HUES48 (cell line): ENCODE data around the gene DESI1.
"Not testable (repeated sequence)": the region's sequence is repeated elsewhere in the genome, so short reads cannot be mapped to it uniquely, and the experiment has no call there.

ENCODE experiments used
- H3K27ac ChIP-seq: one replicate; pipeline ENCODE4 v1.7.0; 2013; ENCODE audit warnings: low read depth, low read length, inconsistent platforms
- H3K27me3 ChIP-seq: 2 replicates; pipeline ENCODE4 v1.6.1; 2013; ENCODE audit warnings: mild to moderate bottlenecking, low read length; ENCODE audit not compliant: control insufficient read depth, insufficient read depth
- H3K36me3 ChIP-seq: 2 replicates; pipeline ENCODE4 v1.6.1; 2013; ENCODE audit warnings: low read length; ENCODE audit not compliant: control insufficient read depth, insufficient read depth
- H3K4me1 ChIP-seq: 2 replicates; pipeline ENCODE4 v1.6.1; 2013; ENCODE audit warnings: mild to moderate bottlenecking, low read length; ENCODE audit not compliant: control insufficient read depth, insufficient read depth
- H3K4me3 ChIP-seq: 2 replicates; pipeline ENCODE4 v1.5.1; 2013; ENCODE audit warnings: mild to moderate bottlenecking, low read depth, low read length
- H3K9ac ChIP-seq: 2 replicates; pipeline ENCODE4 v1.6.1; 2013; ENCODE audit warnings: mild to moderate bottlenecking, low read depth, low read length, moderate library complexity
- H3K9me3 ChIP-seq: 2 replicates; pipeline ENCODE4 v1.6.1; 2013; ENCODE audit warnings: low read length; ENCODE audit not compliant: control insufficient read depth, insufficient read depth

DESI1 gene

DNA sequence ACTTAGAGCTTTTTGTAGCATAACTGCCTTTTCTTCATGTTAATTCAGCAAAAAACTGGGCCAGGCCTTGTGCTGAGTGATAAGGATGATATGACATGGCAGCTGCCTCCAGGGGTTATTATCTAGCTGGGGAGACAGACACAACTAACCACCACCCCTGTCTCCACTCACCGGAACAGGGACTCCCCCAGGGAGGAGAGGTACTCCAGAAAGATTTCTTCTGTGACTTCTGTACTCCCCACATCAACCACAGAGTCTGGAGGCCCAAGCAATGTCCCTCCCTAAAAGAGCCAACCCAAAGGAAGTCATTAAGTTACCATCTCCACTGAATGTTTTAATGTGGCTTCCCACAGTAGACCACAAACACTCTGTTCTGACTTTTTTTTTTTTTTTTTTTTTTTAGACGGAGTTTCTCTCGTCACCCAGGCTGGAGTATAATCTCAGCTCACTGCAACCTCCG, 16.9 kb downstream of the DESI1 start:
- Histone ChIP-seq H3K27me3 (no peaks in the 10 kb centered on the region), H3K36me3 (peaks cover 71% of the 10 kb centered on the region), H3K4me1 (no peaks in the 10 kb centered on the region), H3K27ac (no peak overlapping the region), H3K4me3 (no peak overlapping the region), H3K9ac (no peak overlapping the region), H3K9me3 (no peaks in the 10 kb centered on the region)

DNA sequence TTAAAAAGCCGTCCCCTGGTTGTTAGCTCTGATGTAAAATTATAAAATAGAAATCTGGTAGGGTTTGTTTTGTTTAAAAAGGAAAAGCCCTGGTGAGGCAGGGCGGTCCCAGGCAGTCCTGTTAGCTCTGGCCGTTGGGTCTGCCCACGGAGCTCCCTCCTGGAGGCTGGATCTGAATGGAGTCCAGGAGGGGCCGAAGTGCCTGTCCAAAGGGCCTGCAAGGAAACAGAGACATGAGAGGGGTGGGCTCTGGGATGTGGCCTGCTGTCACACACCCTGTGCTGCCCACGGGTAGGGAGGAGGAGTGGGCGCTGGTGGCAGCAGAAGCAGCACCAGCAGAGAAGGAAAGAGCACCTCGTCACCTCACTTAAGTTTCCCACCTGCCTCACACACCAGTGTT, 19.9 kb downstream of the DESI1 start:
- H3K27me3 ChIP-seq = no peaks in the 10 kb centered on the region
- H3K9ac ChIP-seq = no peak overlapping the region
- H3K27ac ChIP-seq = no peak overlapping the region
- H3K9me3 ChIP-seq = no peaks in the 10 kb centered on the region
- no peak overlapping the region for H3K4me3 ChIP-seq
- peaks cover 55% of the 10 kb centered on the region for H3K36me3 ChIP-seq
- no peaks in the 10 kb centered on the region for H3K4me1 ChIP-seq

DNA sequence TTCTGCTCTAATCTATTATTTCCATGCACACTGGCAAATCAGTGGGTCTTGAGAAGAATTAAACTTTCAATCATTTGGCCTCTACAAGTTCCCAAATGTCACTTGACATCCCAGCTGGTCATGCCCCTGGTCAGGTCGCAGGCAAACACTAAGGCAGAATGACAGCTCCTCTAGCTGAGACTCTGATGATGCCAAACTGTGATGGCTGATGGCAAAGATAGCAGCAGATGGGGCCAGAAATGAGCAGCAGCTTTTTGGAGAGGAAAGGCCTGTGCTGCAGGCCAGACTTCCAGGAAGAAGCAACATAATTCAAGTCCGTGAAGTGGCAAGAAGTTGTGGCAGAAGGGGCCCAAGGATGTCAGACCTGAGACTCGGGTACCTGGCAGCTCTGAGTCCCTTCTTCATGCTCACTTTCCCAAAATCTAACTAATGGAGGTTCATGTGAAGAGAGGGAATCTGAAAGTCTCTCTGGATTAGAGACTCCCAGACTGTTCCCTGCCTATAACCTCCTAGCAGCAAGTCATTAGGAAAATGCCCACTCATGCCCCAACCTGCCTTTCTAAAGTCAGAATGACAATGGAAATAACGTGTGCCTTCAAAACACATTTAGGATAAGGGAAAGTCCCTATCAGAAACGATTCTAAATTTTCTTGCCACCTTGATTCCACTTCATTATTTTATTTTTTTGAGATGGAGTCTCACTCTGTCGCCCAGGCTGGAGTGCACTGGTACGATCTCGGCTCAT, 21.8 kb downstream of the DESI1 start:
- no peaks in the 10 kb centered on the region for H3K9me3 ChIP-seq
- H3K27ac ChIP-seq = no peak overlapping the region
- H3K4me3 ChIP-seq = no peak overlapping the region
- H3K36me3 ChIP-seq = peaks cover 37% of the 10 kb centered on the region
- no peaks in the 10 kb centered on the region; the same call in 1 of the 2 replicates for H3K27me3 ChIP-seq
- H3K4me1 ChIP-seq = no peaks in the 10 kb centered on the region
- H3K9ac ChIP-seq = no peak overlapping the region

DNA sequence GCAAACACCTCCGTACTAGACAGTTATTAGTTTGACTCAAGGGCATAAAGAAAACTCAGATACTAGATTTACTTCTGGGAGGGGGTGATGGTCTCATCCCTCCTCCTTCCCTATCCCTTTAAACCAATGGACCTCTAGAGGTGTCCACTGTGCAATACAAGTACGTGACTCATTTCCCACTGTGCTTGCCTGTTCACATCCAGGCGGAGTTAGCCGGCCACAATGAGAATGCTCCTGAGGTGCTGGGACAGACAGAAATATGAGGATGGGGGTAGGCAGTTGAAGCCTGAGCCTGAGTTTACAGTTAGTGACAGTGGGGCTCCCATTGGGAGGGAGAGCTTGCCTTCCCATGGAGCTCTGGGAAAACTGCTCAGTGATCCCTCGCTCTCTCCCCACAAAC, 22.8 kb downstream of the DESI1 start:
- H3K36me3 ChIP-seq = peaks cover 28% of the 10 kb centered on the region
- H3K9ac ChIP-seq = no peak overlapping the region

DNA sequence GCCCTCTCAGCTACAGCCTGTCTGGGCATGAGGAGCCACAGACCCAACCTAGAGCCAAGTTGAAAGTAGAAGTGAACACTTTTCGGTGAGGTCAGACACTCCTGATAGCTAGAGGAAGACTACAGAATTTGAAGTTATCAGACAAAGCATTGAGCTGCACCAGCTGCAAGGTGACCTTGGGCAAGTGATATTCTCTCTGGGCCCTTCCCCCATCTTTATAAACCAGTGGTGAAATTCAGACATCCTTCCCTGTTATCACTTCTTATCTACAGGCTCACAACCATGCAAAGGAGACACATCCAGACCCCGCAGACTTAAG, 23.2 kb downstream of the DESI1 start:
- H3K9ac ChIP-seq = no peak overlapping the region
- no peaks in the 10 kb centered on the region; the same call in 1 of the 2 replicates for H3K27me3 ChIP-seq
- H3K4me3 ChIP-seq = no peak overlapping the region
- no peaks in the 10 kb centered on the region for H3K9me3 ChIP-seq
- H3K27ac ChIP-seq = no peak overlapping the region
- no peaks in the 10 kb centered on the region for H3K4me1 ChIP-seq
- peaks cover 23% of the 10 kb centered on the region for H3K36me3 ChIP-seq

More for the DNA sequence above, 22.8 kb downstream of the DESI1 start:
- H3K4me1 ChIP-seq = no peaks in the 10 kb centered on the region
- no peak overlapping the region for H3K4me3 ChIP-seq
- no peaks in the 10 kb centered on the region for H3K9me3 ChIP-seq
- no peak overlapping the region for H3K27ac ChIP-seq
- no peaks in the 10 kb centered on the region; the same call in 1 of the 2 replicates for H3K27me3 ChIP-seq

DNA sequence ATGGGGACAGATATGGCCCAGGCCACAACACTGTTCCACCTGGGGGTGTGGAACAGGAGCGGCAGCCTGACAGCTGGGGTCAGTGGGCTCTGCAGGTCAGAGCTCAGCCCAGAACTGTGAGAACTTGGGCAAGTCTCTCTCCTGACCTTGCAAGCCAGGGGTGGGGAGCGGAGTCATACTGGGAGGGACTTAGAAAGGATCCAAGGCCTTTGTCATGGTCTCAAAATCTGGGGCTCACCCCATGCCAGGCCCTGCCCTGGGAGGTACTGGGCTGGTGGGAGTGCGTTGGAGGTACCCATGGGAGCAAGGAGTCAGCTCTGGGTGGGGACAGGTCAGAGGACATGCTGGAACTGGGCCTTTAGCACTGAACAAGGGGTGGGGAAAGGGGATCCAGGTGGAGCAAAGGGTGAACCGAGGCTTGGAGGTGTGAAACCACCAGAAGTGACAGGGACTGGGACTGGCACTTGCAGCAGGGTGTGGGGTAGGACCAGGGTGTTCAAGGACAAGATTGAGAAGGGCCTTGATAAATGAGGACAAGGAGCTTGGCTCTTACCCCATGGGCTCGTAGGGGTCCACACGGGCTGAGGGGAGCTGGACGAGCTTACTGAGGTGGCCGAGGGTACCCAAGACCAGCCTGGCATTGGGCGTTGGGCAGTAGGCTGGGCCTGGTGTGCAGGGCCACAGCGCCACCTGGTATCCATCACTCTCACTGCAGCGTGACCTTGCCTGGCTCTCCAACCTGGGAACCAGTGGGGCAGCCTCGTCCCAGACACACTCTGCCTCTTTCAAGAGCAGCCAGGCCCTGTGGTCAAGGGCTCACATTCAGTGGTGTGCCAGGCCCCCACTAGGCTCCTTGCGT, 23.8 kb downstream of the DESI1 start:
- H3K27ac ChIP-seq = no peak overlapping the region
- H3K4me3 ChIP-seq = no peak overlapping the region
- no peak overlapping the region for H3K9ac ChIP-seq
- no peaks in the 10 kb centered on the region for H3K4me1 ChIP-seq
- H3K36me3 ChIP-seq = peaks cover 18% of the 10 kb centered on the region
- no peaks in the 10 kb centered on the region for H3K9me3 ChIP-seq
- H3K27me3 ChIP-seq = no peaks in the 10 kb centered on the region; the same call in 1 of the 2 replicates

DNA sequence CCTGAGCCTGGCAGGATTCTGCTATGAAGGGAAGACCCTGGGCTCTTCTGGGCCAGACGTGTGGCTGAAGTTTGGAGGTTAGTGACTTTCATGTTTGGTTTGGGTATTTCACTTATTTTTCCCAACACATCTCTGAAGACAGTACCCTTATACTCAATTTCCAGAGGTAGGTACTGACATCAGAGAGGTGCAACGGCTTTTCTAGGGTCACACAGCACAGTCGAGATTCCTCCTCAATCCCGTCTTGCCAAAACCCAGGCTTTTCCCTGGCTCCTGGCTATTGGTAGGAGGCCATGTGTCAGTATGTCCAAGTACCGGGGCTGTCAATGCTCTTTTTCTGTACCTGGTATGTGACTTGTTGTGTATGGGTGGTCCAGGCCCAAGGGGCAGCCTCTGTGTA, 25.1 kb downstream of the DESI1 start:
- Histone ChIP-seq H3K27ac (no peak overlapping the region), H3K36me3 (peaks cover 8% of the 10 kb centered on the region), H3K9me3 (no peaks in the 10 kb centered on the region), H3K9ac (no peak overlapping the region), H3K27me3 (no peaks in the 10 kb centered on the region; the same call in 1 of the 2 replicates), H3K4me1 (no peaks in the 10 kb centered on the region), H3K4me3 (no peak overlapping the region)

DNA sequence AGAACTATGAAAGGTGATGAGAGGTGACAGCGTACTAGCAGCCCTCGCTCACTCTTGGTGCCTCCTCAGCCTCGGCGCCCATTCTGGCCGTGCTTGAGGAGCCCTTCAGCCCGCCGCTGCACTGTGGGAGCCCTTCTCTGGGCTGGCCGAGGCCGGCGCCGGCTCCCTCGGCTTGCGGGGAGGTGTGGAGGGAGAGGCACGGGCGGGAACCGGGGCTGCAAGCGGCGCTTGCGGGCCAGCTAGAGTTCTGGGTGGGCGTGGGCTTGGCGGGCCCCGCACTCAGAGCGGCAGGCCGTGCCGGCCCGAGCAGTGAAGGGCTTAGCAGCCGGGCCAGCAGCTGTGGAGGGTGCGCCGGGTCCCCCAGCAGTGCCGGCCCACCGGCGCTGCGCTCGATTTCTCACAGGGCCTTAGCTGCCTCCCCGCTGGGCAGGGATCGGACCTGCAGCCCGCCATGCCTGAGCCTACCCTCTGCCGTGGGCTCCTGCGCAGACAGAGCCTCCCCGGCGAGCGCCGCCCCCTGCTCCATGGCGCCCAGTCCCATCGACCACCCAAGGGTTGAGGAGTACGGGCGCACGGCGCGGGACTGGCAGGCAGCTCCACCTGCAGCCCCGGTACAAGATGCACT, 27.4 kb downstream of the DESI1 start:
- not testable (repeated sequence) for H3K9me3 ChIP-seq, H3K27ac ChIP-seq, H3K9ac ChIP-seq, H3K4me1 ChIP-seq, H3K4me3 ChIP-seq, H3K36me3 ChIP-seq, H3K27me3 ChIP-seq

DNA sequence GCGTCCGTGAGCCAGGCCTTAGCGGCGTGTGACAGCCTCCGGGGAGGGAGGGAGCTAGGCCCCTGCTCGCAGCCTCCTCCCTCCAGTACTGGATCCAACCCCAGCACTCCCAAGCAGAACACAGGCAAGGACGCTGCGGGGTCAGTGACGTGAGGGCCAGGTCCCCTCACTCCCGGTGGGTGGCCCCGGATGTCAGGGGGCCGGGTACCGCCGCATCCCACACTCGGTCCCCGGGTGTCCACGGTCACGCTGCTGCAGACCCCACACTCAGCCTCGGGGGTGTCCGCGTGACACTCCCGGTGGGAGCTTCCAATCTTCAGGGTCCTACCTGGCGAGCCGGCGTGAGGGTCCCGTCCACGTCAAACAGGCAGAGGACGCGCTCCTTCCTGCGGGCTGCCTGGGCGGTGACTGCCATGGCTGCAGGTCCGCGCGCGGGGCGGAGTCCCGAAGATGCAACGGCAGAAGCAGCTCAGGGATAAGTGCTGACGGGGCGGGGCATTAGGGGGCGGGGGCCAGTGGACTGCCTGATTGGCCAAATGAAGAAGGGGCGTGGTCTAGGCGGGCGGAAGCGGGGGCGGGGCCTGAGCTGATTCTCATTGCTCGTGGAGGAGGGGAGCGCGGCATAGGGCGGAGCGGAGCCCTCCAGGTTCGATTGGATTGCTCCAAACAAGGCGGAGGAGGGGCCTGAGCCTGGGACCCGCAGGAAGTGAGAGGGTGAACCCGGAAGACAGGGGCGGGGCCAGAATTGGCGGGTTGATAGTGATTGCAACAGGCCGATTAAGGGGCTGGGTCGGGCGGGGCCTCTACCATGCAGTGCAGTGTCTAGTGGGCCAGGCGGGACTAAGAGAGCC, 31.2 kb downstream of the DESI1 start, which contains the start of gene PMM1:
Gene PMM1, minus strand, starts transcription at position 450 of the 851 bp plus-strand sequence. Its CDS starts 35 bp downstream, at position 415.
- H3K27ac ChIP-seq = peak within 1 kb of the TSS; percentile 78

DNA sequence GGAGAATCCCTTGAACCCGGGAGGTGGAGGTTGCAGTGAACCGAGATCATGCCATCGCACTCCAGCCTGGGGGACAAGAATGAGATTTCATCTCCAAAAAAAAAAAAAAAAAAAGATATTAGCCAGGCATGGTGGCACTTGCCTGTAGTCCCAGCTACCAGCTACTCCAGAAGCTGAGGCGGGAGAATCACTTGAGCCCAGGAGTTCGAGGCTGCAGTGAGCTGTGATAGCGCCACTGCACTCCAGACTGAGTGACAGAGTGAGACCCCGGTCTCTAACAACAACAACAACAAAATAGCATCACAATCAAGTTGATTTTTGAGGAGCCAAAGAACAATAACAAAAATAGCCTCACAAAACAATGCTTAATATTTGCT, 33.5 kb downstream of the DESI1 start:
- Histone ChIP-seq H3K36me3 (no peaks in the 10 kb centered on the region), H3K9me3 (no peaks in the 10 kb centered on the region), H3K27ac (no peak overlapping the region), H3K9ac (no peak overlapping the region), H3K4me1 (peaks cover 6% of the 10 kb centered on the region), H3K4me3 (no peak overlapping the region), H3K27me3 (no peaks in the 10 kb centered on the region)

More for the DNA sequence above, 31.2 kb downstream of the DESI1 start, which contains the start of gene PMM1:
- Histone ChIP-seq H3K4me1 (peaks cover 6% of the 10 kb centered on the region), H3K27me3 (no peaks in the 10 kb centered on the region), H3K9ac (peak within 1 kb of the TSS; percentile 73), H3K9me3 (no peaks in the 10 kb centered on the region), H3K4me3 (peak within 1 kb of the TSS; percentile 89), H3K36me3 (no peaks in the 10 kb centered on the region)
